Progenitor cell of endocrine pancreas (in vitro differentiated cells): ENCODE results near the gene ING5. TPM values are rescaled to one million over a fixed set of nuclear protein-coding genes. Genes with fewer than 3 reads are reported as not detected.

Experiments used
- DNase-seq: peaks from one replicate; pipeline ENCODE4 v3.0.0; 2021; ENCODE audit warnings: low spot score; ENCODE audit not compliant: unreplicated experiment
- H3K27ac Mint-ChIP-seq: 2 replicates; pipeline ENCODE4 v1.8.0; 2021; ENCODE audit warnings: mild to moderate bottlenecking, moderate library complexity, mixed read lengths
- H3K27me3 Mint-ChIP-seq: 2 replicates; pipeline ENCODE4 v1.8.0; 2021; ENCODE audit warnings: mixed read lengths
- H3K36me3 Mint-ChIP-seq: 2 replicates; pipeline ENCODE4 v1.8.0; 2022; ENCODE audit warnings: mixed read lengths; ENCODE audit not compliant: insufficient read depth
- H3K4me1 Mint-ChIP-seq: 2 replicates; pipeline ENCODE4 v1.8.0; 2021; ENCODE audit warnings: low read depth, mixed read lengths
- H3K4me3 Mint-ChIP-seq: 2 replicates; pipeline ENCODE4 v1.8.0; 2021; ENCODE audit warnings: low read depth, mild to moderate bottlenecking, moderate library complexity, mixed read lengths
- H3K9me3 Mint-ChIP-seq: 2 replicates; pipeline ENCODE4 v1.8.0; 2021; ENCODE audit warnings: low read depth, mixed read lengths
- CTCF ChIP-seq: fragments of 200-600 bp; sonication (generic); IDR thresholded peaks from one replicate; pipeline ENCODE4 v1.5.0; 2021; ENCODE audit warnings: antibody characterized with exemption, mild to moderate bottlenecking; ENCODE audit not compliant: unreplicated experiment
- long read RNA-seq: library from polyadenylated mRNA; unstranded; transcript quantifications from one replicate; pipeline ENCODE4 v2.0.0, GENCODE V29; 2020
- total RNA-seq: library from RNA; stranded (reverse); gene quantifications from 2 replicates; pipeline ENCODE4 v1.2.1, GENCODE V29; 2021

The ING5 gene
- 57.8 and 65.9 TPM in 2 replicates for total RNA-seq
- long read RNA-seq, partial matches to known transcripts = 5 of 18 reads
- long read RNA-seq, other reads (novel, unspliced or antisense) = 10 of 18 reads

GRCh38 chr2:241701399-241702154 lies at the start of gene ING5:
Gene ING5, plus strand, starts transcription at chr2:241702039. Its CDS starts 27 bp downstream, at chr2:241702066.
- peaks cover 8% of the 10 kb centered on the region for H3K4me1 Mint-ChIP-seq
- H3K27me3 Mint-ChIP-seq = no peaks in the 10 kb centered on the region
- H3K9me3 Mint-ChIP-seq = peaks cover 6% of the 10 kb centered on the region
- peak; percentile 95 for DNase-seq
- peak; percentile 12 for TF ChIP-seq CTCF
- peak within 1 kb of the TSS; percentile 81 for H3K4me3 Mint-ChIP-seq
- peak within 1 kb of the TSS; percentile 97 for H3K27ac Mint-ChIP-seq
- peaks cover 16% of the 10 kb centered on the region for H3K36me3 Mint-ChIP-seq

- H3K9me3 Mint-ChIP-seq = no peaks in the 10 kb centered on the region
- H3K27ac Mint-ChIP-seq = no peak overlapping the region
- H3K27me3 Mint-ChIP-seq = no peaks in the 10 kb centered on the region
- H3K4me1 Mint-ChIP-seq = no peaks in the 10 kb centered on the region
- H3K4me3 Mint-ChIP-seq = no peak overlapping the region
- no peak for TF ChIP-seq CTCF
- H3K36me3 Mint-ChIP-seq = peaks cover 8% of the 10 kb centered on the region
- DNase-seq = no peak
These were observed 49.7 kb upstream of the ING5 start for GRCh38 chr2:241652142-241652541.

GRCh38 chr2:241652722-241653121 lies 49.1 kb upstream of the ING5 start:
- H3K4me1 Mint-ChIP-seq = no peaks in the 10 kb centered on the region
- no peak for DNase-seq
- no peak for TF ChIP-seq CTCF
- peaks cover 11% of the 10 kb centered on the region for H3K36me3 Mint-ChIP-seq
- H3K27ac Mint-ChIP-seq = no peak overlapping the region
- H3K4me3 Mint-ChIP-seq = no peak overlapping the region
- H3K9me3 Mint-ChIP-seq = no peaks in the 10 kb centered on the region
- no peaks in the 10 kb centered on the region for H3K27me3 Mint-ChIP-seq

- H3K4me3 Mint-ChIP-seq = no peak overlapping the region
- H3K27me3 Mint-ChIP-seq = no peaks in the 10 kb centered on the region
- no peaks in the 10 kb centered on the region for H3K4me1 Mint-ChIP-seq
- no peak for TF ChIP-seq CTCF
- no peak overlapping the region for H3K27ac Mint-ChIP-seq
- H3K36me3 Mint-ChIP-seq = peaks cover 12% of the 10 kb centered on the region
- H3K9me3 Mint-ChIP-seq = no peaks in the 10 kb centered on the region
- no peak for DNase-seq
These were observed 48.6 kb upstream of the ING5 start for GRCh38 chr2:241653210-241653750.

GRCh38 chr2:241654551-241654950 lies 47.3 kb upstream of the ING5 start:
- Mint-ChIP-seq H3K27me3 (no peaks in the 10 kb centered on the region), H3K36me3 (peaks cover 16% of the 10 kb centered on the region), H3K9me3 (no peaks in the 10 kb centered on the region), H3K4me3 (no peak overlapping the region), H3K27ac (no peak overlapping the region), H3K4me1 (no peaks in the 10 kb centered on the region)
- TF ChIP-seq CTCF = no peak
- DNase-seq = no peak
